ENCODE measurements around the gene BICD1.

DNA sequence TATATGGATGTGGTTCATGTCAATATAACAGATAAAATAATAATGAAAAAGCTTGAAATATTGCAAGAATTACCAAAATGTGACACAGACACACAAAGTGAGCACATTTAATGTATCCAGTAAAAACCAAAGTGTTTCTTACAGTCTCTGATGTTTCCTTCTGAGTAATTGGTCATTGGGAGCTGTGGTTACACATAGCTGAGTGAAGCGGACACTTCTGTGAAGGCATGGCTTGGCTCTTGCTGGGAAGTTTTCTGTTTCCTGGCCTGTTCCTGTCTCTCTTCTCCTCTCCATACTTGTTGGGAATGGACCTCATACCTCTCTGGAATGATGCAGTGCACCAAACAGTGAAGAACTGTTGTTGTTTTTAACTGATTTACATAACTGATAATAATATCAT, 117.3 kb downstream of the BICD1 start:
- TF ChIP-seq TAF1 (IDR thresholded peaks at IDR 0.05; ENCODE audit: low read depth), result no peak
- no peak for TF ChIP-seq EP300 (IDR thresholded peaks at IDR 0.05; ENCODE audit: borderline replicate concordance)
- no peak for TF ChIP-seq FOXM1 (IDR thresholded peaks at IDR 0.05; ENCODE audit: borderline replicate concordance, low read depth)
- TF ChIP-seq RAD21 (IDR thresholded peaks at IDR 0.05; ENCODE audit: low read depth), result no peak
- TF ChIP-seq, protein P1, sequence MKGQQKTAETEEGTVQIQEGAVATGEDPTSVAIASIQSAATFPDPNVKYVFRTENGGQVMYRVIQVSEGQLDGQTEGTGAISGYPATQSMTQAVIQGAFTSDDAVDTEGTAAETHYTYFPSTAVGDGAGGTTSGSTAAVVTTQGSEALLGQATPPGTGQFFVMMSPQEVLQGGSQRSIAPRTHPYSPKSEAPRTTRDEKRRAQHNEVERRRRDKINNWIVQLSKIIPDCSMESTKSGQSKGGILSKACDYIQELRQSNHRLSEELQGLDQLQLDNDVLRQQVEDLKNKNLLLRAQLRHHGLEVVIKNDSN (IDR thresholded peaks at IDR 0.05), result no peak
- TF ChIP-seq ZBTB7A (IDR thresholded peaks at IDR 0.05; ENCODE audit: low read depth), result no peak
- no peak for TF ChIP-seq YY1 (IDR thresholded peaks at IDR 0.05; ENCODE audit: low read depth)
- no peak for TF ChIP-seq REST (IDR thresholded peaks at IDR 0.05; ENCODE audit: low read depth)
- TF ChIP-seq, protein P2, sequence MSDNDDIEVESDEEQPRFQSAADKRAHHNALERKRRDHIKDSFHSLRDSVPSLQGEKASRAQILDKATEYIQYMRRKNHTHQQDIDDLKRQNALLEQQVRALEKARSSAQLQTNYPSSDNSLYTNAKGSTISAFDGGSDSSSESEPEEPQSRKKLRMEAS (IDR thresholded peaks at IDR 0.05), result no peak
- no peak for TF ChIP-seq CEBPB (IDR thresholded peaks at IDR 0.05)
- TF ChIP-seq CREB1 (IDR thresholded peaks at IDR 0.05; ENCODE audit: low read depth), result no peak
- no peak for TF ChIP-seq EGR1 (IDR thresholded peaks at IDR 0.05)
- TF ChIP-seq TCF12 (IDR thresholded peaks at IDR 0.05; ENCODE audit: low read depth), result no peak
